ENCODE measurements around the gene UQCC2. TPM values are rescaled to one million over a fixed set of nuclear protein-coding genes. Genes with fewer than 3 reads are reported as not detected.

The UQCC2 gene
- total RNA-seq, 2 experiments from 2014 or later: 70.7 to 75.3 TPM

DNA sequence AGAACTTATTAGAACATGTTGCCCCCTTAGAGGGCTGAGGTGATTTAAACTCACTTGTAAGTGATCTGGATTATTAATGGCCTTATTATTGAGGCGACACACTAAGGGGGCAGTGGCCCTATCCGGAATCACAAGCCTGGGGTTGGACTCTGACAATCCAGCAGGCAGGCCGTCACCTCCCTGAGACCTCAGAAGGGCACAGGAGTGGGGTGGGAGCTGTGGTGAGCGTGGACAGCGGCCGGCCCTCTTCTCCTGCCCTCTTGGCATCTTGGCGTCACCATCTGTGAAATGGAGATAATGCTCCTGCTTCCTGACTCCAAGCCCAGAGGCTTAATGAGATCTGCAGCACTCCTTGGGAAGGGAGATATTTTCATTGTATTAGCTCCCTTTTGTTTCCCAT lies 15.6 kb upstream of the UQCC2 start:
- CTCF ChIA-PET: no interaction called here
- Mint-ChIP-seq H3K36me3 (ENCODE audit: low read depth) (no peaks in the 10 kb centered on the region), H3K9me3 (no peaks in the 10 kb centered on the region), H3K4me1 (no peaks in the 10 kb centered on the region), H3K27me3 (peaks cover 36% of the 10 kb centered on the region), H3K27ac (no peak overlapping the region), H3K4me3 (no peak overlapping the region)
- DNase-seq: no peak
- POLR2A ChIA-PET: no interaction called here

DNA sequence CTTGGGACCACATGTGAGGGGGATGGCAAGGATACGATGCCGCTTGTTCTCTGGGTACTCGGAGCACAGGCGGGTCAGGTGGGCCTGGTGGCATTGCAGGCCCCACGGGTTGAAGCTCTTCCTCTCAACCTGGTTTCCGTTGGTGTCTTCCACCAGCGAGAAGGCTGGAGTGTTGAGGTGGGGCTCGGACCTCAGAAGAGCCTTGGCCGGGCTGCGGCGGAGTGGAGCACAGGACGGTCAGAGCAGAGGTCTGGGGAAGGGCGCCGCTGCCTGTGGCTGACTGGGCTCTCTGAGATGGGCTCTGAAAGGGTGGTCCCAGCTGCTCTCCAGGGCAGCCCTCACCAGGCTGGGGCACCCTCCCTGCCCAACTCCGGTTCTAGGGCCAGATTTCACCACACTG lies 15.2 kb upstream of the UQCC2 start:
- Mint-ChIP-seq H3K36me3 (ENCODE audit: low read depth) (no peaks in the 10 kb centered on the region), H3K9me3 (no peaks in the 10 kb centered on the region), H3K4me1 (no peaks in the 10 kb centered on the region), H3K27ac (no peak overlapping the region), H3K4me3 (no peak overlapping the region), H3K27me3 (peaks cover 39% of the 10 kb centered on the region)
- DNase-seq: no peak
- POLR2A ChIA-PET: no interaction called here
- CTCF ChIA-PET: no interaction called here

DNA sequence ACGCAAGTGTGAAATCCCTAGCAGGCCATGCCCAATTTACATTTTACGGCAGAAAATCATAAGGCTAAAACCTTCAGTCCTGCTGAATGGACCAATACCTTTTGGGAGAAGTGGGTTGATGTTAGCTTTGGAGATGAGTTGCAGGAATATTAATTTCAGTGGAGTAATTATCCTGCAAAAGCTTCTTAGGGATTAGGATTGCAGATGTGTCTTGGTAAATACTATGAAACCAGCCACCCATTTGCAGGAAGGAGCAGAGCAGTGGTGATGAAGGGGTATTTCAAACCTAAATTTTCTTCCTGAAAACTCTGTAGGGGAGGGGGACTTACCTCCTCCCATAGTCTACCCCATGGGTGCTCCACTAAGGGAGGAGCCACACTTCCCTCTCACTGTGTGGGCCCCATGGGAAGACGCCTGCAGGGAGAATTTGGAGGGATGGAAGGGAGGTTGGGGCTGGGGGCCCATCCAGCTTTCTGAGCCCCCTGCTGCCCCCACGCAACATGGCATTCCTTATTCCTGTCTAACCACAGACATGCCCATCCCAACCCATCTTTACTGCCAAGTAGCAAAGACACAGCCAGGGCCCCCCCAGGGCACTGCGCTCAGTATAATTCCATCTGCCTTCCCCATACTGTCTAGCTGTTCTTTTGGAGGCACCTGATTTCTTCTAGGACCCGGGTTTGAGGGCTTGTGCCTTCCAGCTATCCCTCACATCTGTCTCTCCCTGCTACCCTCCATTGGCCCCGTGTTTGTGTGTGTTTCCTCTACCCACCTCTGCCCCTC lies 14.6 kb upstream of the UQCC2 start:
- ChIA-PET POLR2A (no interaction called here), CTCF (interaction anchor here (0.9 to 1.3 kb wide), 3 partner anchors 15 to 45 kb away, joined by 4 to 5 read pairs (median 4); partner anchors contain the start of gene UQCC2)
- Mint-ChIP-seq H3K27ac (no peak overlapping the region), H3K9me3 (no peaks in the 10 kb centered on the region), H3K36me3 (ENCODE audit: low read depth) (no peaks in the 10 kb centered on the region), H3K4me3 (no peak overlapping the region), H3K27me3 (peaks cover 43% of the 10 kb centered on the region), H3K4me1 (no peaks in the 10 kb centered on the region)
- no peak for DNase-seq

DNA sequence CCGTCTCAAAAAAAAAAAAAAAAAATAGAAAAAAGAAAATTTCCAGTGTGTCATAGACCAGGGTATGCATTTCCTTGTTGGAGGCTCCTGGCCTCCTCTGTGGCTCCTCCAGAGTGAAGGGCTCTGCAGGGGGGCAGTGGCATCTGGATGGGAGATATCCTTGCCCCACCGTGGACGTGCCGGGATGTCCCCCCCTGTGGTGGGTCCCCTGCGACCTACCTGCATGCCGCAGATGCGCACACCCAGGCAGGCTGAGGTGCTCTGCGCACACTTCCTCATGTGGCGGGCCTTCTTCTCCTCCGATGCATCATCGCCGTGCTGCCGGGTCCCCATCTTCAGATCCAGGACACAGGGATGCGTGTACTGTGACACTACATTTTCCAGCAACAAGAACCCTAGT lies 13.7 kb upstream of the UQCC2 start:
- Mint-ChIP-seq H3K27ac (no peak overlapping the region), H3K4me1 (no peaks in the 10 kb centered on the region), H3K4me3 (no peak overlapping the region), H3K36me3 (ENCODE audit: low read depth) (no peaks in the 10 kb centered on the region), H3K27me3 (peaks cover 49% of the 10 kb centered on the region), H3K9me3 (no peaks in the 10 kb centered on the region)
- no peak for DNase-seq
- ChIA-PET CTCF (interaction anchor here (0.7 to 1.3 kb wide), 4 partner anchors 10 to 46 kb away, joined by 4 to 5 read pairs (median 4); partner anchors contain the start of gene UQCC2), POLR2A (no interaction called here)

DNA sequence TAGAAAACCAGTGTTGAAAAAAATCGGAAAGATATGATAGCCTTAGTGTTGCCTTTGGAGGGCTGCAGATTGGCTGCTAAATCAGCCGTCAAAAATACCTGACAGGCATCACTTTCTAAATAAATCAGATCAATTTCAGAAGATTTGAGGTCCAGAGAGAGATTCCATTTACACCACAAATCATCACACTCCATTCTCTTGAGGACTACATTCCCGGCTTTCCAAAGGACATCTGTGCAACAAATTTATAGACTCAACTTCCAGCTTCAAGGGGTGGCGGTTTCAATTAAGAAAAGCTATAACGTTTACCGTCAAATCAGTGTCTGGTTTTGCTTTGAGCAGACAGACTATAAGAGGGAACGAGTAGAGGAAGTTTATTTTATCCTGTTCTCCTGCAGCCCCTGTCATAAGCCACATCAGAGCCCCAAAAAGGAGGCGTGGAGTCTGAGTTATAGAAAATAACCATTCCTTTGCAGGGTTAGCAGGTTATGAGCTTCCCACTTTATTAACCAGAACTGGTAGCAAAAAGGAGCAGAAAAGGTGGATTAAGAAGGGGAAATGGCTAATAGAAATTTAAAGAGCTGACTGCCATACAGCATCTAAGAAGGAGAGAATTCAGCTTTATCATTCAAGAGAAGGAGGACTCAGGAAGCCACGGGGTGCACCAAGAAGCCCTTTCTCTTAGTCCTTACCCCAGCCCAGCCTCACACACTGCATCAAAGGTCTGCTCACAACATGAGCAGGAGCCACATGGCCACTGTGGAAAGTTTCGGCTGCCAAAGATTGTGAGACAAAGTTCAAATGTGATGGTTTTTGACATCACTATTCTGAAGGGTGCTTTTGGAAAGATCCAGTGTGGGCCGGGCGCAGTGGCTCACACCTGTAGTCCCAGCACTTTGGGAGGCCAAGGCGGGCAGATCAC lies 12.9 kb upstream of the UQCC2 start:
- H3K4me3 Mint-ChIP-seq: no peak overlapping the region
- POLR2A ChIA-PET: interaction anchor here (0.9 kb wide), 1 partner anchor 13 kb away, joined by 6 read pairs; the partner anchor contains the start of gene UQCC2
- no peaks in the 10 kb centered on the region for H3K4me1 Mint-ChIP-seq
- DNase-seq: no peak
- CTCF ChIA-PET: interaction anchor here (0.7 to 1.3 kb wide), 3 partner anchors 9 to 21 kb away, joined by 3 to 4 read pairs (median 4); no protein-coding TSS in a partner anchor
- H3K36me3 Mint-ChIP-seq (ENCODE audit: low read depth): no peaks in the 10 kb centered on the region
- H3K9me3 Mint-ChIP-seq: no peaks in the 10 kb centered on the region
- no peak overlapping the region for H3K27ac Mint-ChIP-seq
- peaks cover 53% of the 10 kb centered on the region for H3K27me3 Mint-ChIP-seq

DNA sequence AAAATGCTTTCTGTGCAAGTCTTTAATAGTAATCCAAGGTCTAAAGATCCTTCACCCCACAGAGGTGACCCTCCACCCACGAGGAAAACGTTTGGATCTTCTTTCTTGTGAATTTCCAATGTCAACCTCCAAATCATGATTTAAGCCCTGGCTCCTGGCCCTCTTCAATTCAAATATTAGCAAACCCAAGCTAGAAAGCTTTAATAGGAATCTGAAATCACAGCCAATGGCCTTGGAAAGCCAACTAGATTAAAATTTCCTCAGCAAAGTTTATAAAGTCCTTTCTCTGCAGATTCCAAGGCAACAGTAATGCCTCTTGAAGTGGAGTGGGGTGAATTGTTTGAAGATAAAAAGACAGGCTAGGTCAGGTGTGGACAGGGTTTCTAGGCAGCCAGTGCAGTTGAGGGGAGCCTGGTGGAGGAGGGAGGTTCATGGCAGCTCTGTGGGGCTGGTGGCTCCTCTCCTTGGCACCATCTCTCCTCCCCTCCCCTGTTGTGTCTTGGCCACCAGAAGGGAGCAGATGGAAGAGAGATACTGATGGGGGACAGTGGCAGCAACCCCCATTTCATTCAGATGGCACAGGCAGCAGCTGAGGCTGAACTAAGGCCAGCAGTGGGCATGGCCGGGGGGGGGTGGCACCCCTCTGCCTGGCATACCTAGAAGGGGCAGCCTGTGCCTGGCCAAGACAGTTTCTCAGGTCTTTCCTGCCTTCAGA lies 12.0 kb upstream of the UQCC2 start:
- peaks cover 56% of the 10 kb centered on the region for H3K27me3 Mint-ChIP-seq
- no peak overlapping the region for H3K4me3 Mint-ChIP-seq
- no peaks in the 10 kb centered on the region for H3K4me1 Mint-ChIP-seq
- H3K36me3 Mint-ChIP-seq (ENCODE audit: low read depth): no peaks in the 10 kb centered on the region
- no peaks in the 10 kb centered on the region for H3K9me3 Mint-ChIP-seq
- CTCF ChIA-PET: interaction anchor here (2.1 kb wide), 1 partner anchor 12 kb away, joined by 13 read pairs; the partner anchor contains the start of gene UQCC2
- POLR2A ChIA-PET: interaction anchor here (1.5 kb wide), 1 partner anchor 12 kb away, joined by 9 read pairs; the partner anchor contains the start of gene UQCC2
- no peak overlapping the region for H3K27ac Mint-ChIP-seq
- no peak for DNase-seq

DNA sequence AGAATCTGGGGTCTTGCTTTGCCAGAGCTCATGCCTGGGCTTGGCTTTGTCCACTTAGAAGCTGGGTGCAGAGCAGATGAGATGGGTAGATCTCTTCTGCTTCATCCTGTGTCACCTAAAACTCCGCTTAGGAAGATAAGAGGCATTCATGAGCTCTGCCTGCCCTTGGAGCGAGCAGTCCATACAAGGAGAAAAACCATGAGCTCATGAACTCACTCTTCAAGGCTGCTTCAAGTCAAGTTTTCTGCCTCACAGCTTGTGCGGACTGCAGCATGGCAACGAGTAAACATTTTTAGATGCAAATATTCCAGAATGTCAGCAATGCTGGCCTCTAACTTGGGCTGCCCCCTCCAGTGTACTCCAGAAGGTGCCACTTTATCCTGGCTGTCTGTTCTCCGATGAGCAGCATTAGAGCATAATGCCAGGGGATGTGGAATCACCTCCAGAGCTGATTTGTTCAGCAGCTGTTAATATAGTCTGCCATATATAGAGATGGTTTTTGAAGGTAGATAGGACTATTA lies 10.7 kb upstream of the UQCC2 start:
- no peak overlapping the region for H3K4me3 Mint-ChIP-seq
- no peaks in the 10 kb centered on the region for H3K36me3 Mint-ChIP-seq (ENCODE audit: low read depth)
- CTCF ChIA-PET: interaction anchor here (2.1 kb wide), 1 partner anchor 11 kb away, joined by 13 read pairs; the partner anchor contains the start of gene UQCC2
- no peak overlapping the region for H3K27ac Mint-ChIP-seq
- peaks cover 57% of the 10 kb centered on the region for H3K27me3 Mint-ChIP-seq
- no peak for DNase-seq
- no peaks in the 10 kb centered on the region for H3K4me1 Mint-ChIP-seq
- POLR2A ChIA-PET: interaction anchor here (1.5 kb wide), 1 partner anchor 11 kb away, joined by 9 read pairs; the partner anchor contains the start of gene UQCC2
- no peaks in the 10 kb centered on the region for H3K9me3 Mint-ChIP-seq

DNA sequence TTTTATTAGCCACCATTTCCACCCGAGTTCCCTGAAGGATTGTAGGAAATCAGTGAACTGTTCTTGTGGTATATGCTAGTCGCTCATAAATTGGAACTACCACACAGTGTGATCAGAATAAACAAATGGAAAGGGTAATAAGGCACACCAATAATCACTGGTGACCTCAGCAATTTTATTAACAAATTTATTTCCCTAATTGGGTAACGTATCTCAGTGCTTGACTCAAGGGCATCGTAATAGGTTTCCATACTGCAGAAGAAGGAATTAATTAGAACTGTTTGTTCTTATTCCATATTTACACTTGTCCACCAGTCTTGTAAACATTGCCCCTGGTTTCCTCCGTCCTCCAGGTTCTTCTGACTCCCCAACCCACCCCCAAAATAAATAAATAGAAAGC lies 10.0 kb upstream of the UQCC2 start:
- Mint-ChIP-seq H3K27ac (no peak overlapping the region), H3K27me3 (peaks cover 55% of the 10 kb centered on the region), H3K9me3 (no peaks in the 10 kb centered on the region), H3K4me3 (no peak overlapping the region), H3K4me1 (no peaks in the 10 kb centered on the region), H3K36me3 (ENCODE audit: low read depth) (no peaks in the 10 kb centered on the region)
- CTCF ChIA-PET: interaction anchor here (2.1 kb wide), 1 partner anchor 10 kb away, joined by 13 read pairs; the partner anchor contains the start of gene UQCC2
- no peak for DNase-seq
- POLR2A ChIA-PET: no interaction called here

DNA sequence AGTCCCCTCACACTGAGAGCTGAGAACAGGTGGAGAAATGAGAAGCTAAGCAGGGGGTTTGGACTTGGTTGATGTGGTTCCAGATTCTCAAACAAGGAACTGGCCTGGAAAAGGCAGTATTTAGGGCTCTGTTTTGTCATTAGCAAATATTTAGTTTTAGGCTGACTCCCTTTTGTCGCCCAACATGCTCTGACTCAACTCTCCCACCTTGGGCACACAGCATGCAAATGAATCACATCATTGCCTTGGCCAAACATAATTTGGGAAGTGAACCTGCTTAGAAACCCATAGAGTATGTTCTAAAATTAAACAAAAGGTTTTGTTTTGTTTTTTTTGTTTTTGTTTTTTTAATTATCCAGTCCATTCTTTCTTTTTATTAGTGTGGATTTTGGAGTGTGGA lies 9.5 kb upstream of the UQCC2 start:
- Mint-ChIP-seq H3K27ac (no peak overlapping the region), H3K36me3 (ENCODE audit: low read depth) (no peaks in the 10 kb centered on the region), H3K27me3 (peaks cover 53% of the 10 kb centered on the region), H3K9me3 (no peaks in the 10 kb centered on the region), H3K4me3 (no peak overlapping the region), H3K4me1 (no peaks in the 10 kb centered on the region)
- CTCF ChIA-PET: no interaction called here
- DNase-seq: no peak
- POLR2A ChIA-PET: no interaction called here

DNA sequence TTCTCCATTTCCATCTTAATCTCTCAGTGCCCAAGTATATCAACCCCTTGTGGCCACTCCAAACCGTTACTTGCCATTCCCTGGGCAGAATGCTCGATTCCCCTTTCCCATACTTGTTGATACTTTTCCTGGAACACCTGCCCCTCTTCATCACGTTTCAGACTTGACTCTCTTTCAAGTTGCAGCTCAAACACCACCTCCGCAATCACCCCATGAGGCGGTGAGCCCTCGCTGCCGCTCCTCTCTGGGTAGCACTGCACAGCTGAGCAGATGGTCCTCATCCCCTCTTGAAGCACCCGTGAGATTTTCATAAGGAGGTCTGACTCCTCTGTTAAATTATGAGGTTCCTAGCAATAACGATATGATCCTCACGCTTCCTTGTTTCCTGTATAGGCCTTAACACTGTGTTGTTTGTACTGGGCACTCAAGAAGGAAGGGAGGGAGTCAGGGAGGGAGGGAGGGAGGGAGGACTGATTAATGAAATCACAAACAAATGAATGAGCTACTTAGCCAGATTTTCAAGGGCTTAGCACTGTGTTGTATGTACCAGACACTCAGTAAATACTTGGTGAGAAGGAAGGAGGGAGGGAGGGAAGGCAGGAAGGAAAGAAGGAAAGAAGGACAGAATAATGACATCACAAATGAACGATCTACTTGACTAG lies 8.0 kb upstream of the UQCC2 start:
- Mint-ChIP-seq H3K27me3 (peaks cover 43% of the 10 kb centered on the region), H3K4me1 (no peaks in the 10 kb centered on the region), H3K27ac (no peak overlapping the region), H3K36me3 (ENCODE audit: low read depth) (no peaks in the 10 kb centered on the region), H3K4me3 (no peak overlapping the region), H3K9me3 (no peaks in the 10 kb centered on the region)
- no peak for DNase-seq
- ChIA-PET POLR2A (interaction anchor here (0.7 kb wide), 1 partner anchor 9 kb away, joined by 3 read pairs; no protein-coding TSS in a partner anchor), CTCF (interaction anchor here (1.6 kb wide), 1 partner anchor 8 kb away, joined by 6 read pairs; the partner anchor contains the start of gene UQCC2)

DNA sequence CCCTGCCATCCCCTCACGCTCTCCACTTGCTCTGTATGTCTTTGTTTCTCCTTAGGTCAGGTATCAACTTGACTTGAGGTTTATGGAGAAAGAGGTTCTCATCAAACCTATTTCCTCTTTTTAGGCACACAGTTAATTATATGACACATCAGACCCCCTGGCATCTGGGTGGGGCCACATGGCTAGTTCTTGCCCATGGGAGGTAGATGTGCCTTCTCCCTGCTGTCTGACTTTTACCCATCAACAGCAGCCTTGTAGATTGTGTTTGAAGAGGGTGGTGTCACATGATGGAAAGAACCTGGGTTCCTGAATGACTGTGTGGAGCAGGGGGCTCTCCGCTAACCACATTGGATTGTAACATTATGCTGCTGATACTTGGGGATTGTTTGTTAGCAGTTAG lies 7.2 kb upstream of the UQCC2 start:
- CTCF ChIA-PET: no interaction called here
- Mint-ChIP-seq H3K4me1 (no peaks in the 10 kb centered on the region), H3K27ac (no peak overlapping the region), H3K4me3 (no peak overlapping the region), H3K36me3 (ENCODE audit: low read depth) (no peaks in the 10 kb centered on the region), H3K27me3 (peaks cover 36% of the 10 kb centered on the region), H3K9me3 (no peaks in the 10 kb centered on the region)
- DNase-seq: no peak
- POLR2A ChIA-PET: no interaction called here

DNA sequence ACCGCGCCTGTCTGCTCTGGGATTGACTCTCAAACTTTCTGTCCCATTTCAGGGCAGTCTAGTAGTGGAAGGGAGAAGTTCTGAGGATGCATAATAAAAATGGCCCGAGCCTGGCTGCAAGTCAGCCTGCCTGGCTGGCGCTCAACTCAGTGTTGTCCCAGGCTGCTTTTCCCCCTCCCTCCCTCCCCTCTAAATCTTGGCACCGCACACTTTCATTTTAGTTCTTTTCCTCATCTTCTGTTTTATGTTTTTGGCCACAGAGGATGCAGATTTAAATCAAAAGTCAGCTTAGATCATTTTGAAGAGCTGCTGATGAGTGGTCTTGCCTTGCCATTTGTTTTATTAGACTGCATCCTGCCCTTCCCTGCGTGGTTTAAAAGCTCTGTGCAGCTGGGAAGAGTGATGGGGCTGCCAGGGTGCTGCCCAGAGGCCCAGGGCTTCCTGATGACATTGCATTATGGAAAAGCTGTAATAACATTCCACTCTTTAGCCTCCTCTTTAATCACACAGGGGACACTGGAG lies 6.5 kb upstream of the UQCC2 start:
- H3K27me3 Mint-ChIP-seq: peaks cover 31% of the 10 kb centered on the region
- POLR2A ChIA-PET: no interaction called here

More for the DNA sequence above, 6.5 kb upstream of the UQCC2 start:
- H3K27ac Mint-ChIP-seq: no peak overlapping the region
- H3K4me1 Mint-ChIP-seq: no peaks in the 10 kb centered on the region
- no peak overlapping the region for H3K4me3 Mint-ChIP-seq
- no peak for DNase-seq
- CTCF ChIA-PET: no interaction called here
- H3K36me3 Mint-ChIP-seq (ENCODE audit: low read depth): no peaks in the 10 kb centered on the region
- H3K9me3 Mint-ChIP-seq: no peaks in the 10 kb centered on the region

Data from activated CD4-positive, alpha-beta memory T cell treated with anti-CD3 and anti-CD28 coated beads, Interleukin-2, amount 10 ng/mL, durations not matched to agents 7 days and 5 days (primary cell).